Measurements from ENCODE around the gene SORCS2. TPM values are rescaled to one million over a fixed set of nuclear protein-coding genes. Genes with fewer than 3 reads are reported as not detected.
"Not testable (repeated sequence)": the region's sequence is repeated elsewhere in the genome, so short reads cannot be mapped to it uniquely, and the experiment has no call there.

Gene SORCS2
- total and polyA plus RNA-seq, 2 of the 4 experiments (the other 2 are of a cell fraction), result 0.36 to 0.62 TPM

- POLR2A ChIA-PET (ENCODE audit: unreplicated experiment); H2AFZ ChIP-seq (replicated peaks; ENCODE audit: low read length, poor library complexity); H4K91ac ChIP-seq (ENCODE audit: insufficient read depth, low read depth, low read length); in situ Hi-C loops (cut with MboI; ENCODE audit: low sequenced_read_pairs); H4K5ac ChIP-seq (ENCODE audit: low read depth, low read length); H3K56ac ChIP-seq (ENCODE audit: extremely low read depth, insufficient read depth, low read length); BruUV-seq (replicated peaks); H3K9ac ChIP-seq (ENCODE audit: low read depth, low read length); CTCF ChIA-PET; DNase-seq; dilution Hi-C loops (cut with HindIII; ENCODE audit: low sequenced_read_pairs, unreplicated experiment); H2BK20ac ChIP-seq (ENCODE audit: low read depth, low read length); H3K79me1 ChIP-seq (ENCODE audit: low read depth in 1 of 2, low read length in 2 of 2); H4K20me1 ChIP-seq (ENCODE audit: insufficient read depth, low read length); H3K4me2 ChIP-seq (ENCODE audit: low read depth, low read length); H2BK5ac ChIP-seq (ENCODE audit: low read depth, low read length, poor library complexity, severe bottlenecking); H2AK5ac ChIP-seq (ENCODE audit: low read depth, low read length); H3K36me3 ChIP-seq (ENCODE audit: control insufficient read depth, insufficient read depth, low read length); H3K4me3 ChIP-seq (ENCODE audit: insufficient read depth, low read depth, low read length); H2BK120ac ChIP-seq (ENCODE audit: low read depth, low read length); H3K9me1 ChIP-seq (ENCODE audit: insufficient read depth, low read length); H3K14ac ChIP-seq (replicated peaks; ENCODE audit: low read depth, low read length); H2AK9ac ChIP-seq (replicated peaks; ENCODE audit: low read depth, low read length, poor library complexity); H3K18ac ChIP-seq (ENCODE audit: low read depth, low read length); H3K4ac ChIP-seq (ENCODE audit: low read depth, low read length); ATAC-seq (ENCODE audit: low read depth); H3K9me3 ChIP-seq (ENCODE audit: control insufficient read depth, insufficient read depth, low read length); H3K23ac ChIP-seq (ENCODE audit: low read depth, low read length); H3K4me1 ChIP-seq (ENCODE audit: control insufficient read depth, insufficient read depth, low read length); H3K27ac ChIP-seq (ENCODE audit: insufficient read depth, low read length); intact Hi-C loops (cut with micrococcal nuclease); H3K27me3 ChIP-seq (ENCODE audit: control insufficient read depth, insufficient read depth, low read length); H4K8ac ChIP-seq (ENCODE audit: low read depth in 2 of 2, low read length in 2 of 2); H2BK15ac ChIP-seq (ENCODE audit: low read depth, low read length): not testable (repeated sequence)
- 81% methylated on average over 3 of the region's 9 CpGs; no CpG with 5 or more reads in 1 of the 2 experiments for WGBS, 2 experiments (ENCODE audit: extremely low coverage in 2 of 2, insufficient read length in 1 of 2)
Measured at GRCh38 chr4:7452802-7453201, 260.5 kb downstream of the SORCS2 start.
